ENCODE data around the gene BABAM2. TPM values are rescaled to one million over a fixed set of nuclear protein-coding genes. Genes with fewer than 3 reads are reported as not detected.

BABAM2 gene
- total RNA-seq, 6 experiments from 2014 or later: 17.1 to 39.4 (median 25.5) TPM

GRCh38 chr2:27915874-27916273, 25.3 kb downstream of the BABAM2 start:
- peak in 3 of 4 donors; percentile 4 to 39 (median 33) for ATAC-seq
- Histone ChIP-seq H3K4me1 (peaks cover 0 to 23% (median 3%) of the 10 kb centered on the region in 4 donors), H3K9me3 (no peaks in the 10 kb centered on the region), H3K27ac (peak overlapping the region in 2 of 3 donors; percentile 12 to 65), H3K36me3 (no peaks in the 10 kb centered on the region), H3K4me3 (no peak overlapping the region), H3K27me3 (no peaks in the 10 kb centered on the region)
- intact Hi-C loops (cut with DNase I): no loop called here
- DNase-seq: no peak
- no peak for TF ChIP-seq CTCF (IDR thresholded peaks at IDR 0.05)
- no peak for TF ChIP-seq POLR2A (IDR thresholded peaks at IDR 0.05)

- no peaks in the 10 kb centered on the region for H3K9me3 ChIP-seq
- peaks cover 0 to 23% (median 3%) of the 10 kb centered on the region in 4 donors for H3K4me1 ChIP-seq
- intact Hi-C loops (cut with DNase I): no loop called here
- TF ChIP-seq POLR2A (IDR thresholded peaks at IDR 0.05) (peak; percentile 76), CTCF (IDR thresholded peaks at IDR 0.05) (no peak)
- no peaks in the 10 kb centered on the region for H3K27me3 ChIP-seq
- DNase-seq: no peak
- no peak overlapping the region for H3K4me3 ChIP-seq
- ATAC-seq: peak; percentile 59 to 82 (median 75)
- WGBS (ENCODE audit: insufficient coverage, low coverage, low lambda C conversion rate, missing lambda C conversion rate): 100% methylated on average over 1 of the region's 1 CpG
- peak overlapping the region in 2 of 3 donors; percentile 12 to 65 for H3K27ac ChIP-seq
- H3K36me3 ChIP-seq: no peaks in the 10 kb centered on the region
These were observed 25.9 kb downstream of the BABAM2 start for GRCh38 chr2:27916293-27916995.

GRCh38 chr2:27920148-27920885, 29.8 kb downstream of the BABAM2 start:
- intact Hi-C loops (cut with DNase I): no loop called here
- no peak for TF ChIP-seq CTCF (IDR thresholded peaks at IDR 0.05)
- TF ChIP-seq POLR2A (IDR thresholded peaks at IDR 0.05): peak; percentile 34
- Histone ChIP-seq H3K27me3 (no peaks in the 10 kb centered on the region), H3K9me3 (no peaks in the 10 kb centered on the region), H3K4me1 (peaks cover 0 to 18% (median 3%) of the 10 kb centered on the region in 4 donors), H3K4me3 (no peak overlapping the region), H3K27ac (peak overlapping the region; percentile 13 to 69 (median 25)), H3K36me3 (no peaks in the 10 kb centered on the region)
- peak; percentile 74 to 85 (median 82) for ATAC-seq
- 38% methylated on average over 4 of the region's 4 CpGs for WGBS (ENCODE audit: insufficient coverage, low coverage, low lambda C conversion rate, missing lambda C conversion rate)
- DNase-seq: no peak

- TF ChIP-seq POLR2A (IDR thresholded peaks at IDR 0.05) (no peak), CTCF (IDR thresholded peaks at IDR 0.05) (no peak)
- no peaks in the 10 kb centered on the region for H3K27me3 ChIP-seq
- H3K9me3 ChIP-seq: no peaks in the 10 kb centered on the region
- ATAC-seq (no peak), DNase-seq (no peak)
- H3K27ac ChIP-seq: peak overlapping the region in 1 of 3 donors; percentile 55
- H3K4me1 ChIP-seq: peaks cover 0 to 7% (median 0%) of the 10 kb centered on the region in 4 donors
- intact Hi-C loops (cut with DNase I): no loop called here
- 89% methylated on average over 2 of the region's 2 CpGs for WGBS (ENCODE audit: insufficient coverage, low coverage, low lambda C conversion rate, missing lambda C conversion rate)
- no peaks in the 10 kb centered on the region for H3K36me3 ChIP-seq
- no peak overlapping the region for H3K4me3 ChIP-seq
These were observed 30.9 kb downstream of the BABAM2 start for GRCh38 chr2:27921424-27921823.

Measured in right lobe of liver (tissue), 6 donors.